Activated CD8-positive, alpha-beta memory T cell treated with anti-CD3 and anti-CD28 coated beads for 4 hours (primary cell): ENCODE measurements around the gene SBF2.

Experiments used
- DNase-seq, 2 donors: peaks; one replicate each; pipeline ENCODE4 v3.0.0-alpha.2; 2020; ENCODE audit warnings: low read depth in 2 of 2

The SBF2 gene

DNA sequence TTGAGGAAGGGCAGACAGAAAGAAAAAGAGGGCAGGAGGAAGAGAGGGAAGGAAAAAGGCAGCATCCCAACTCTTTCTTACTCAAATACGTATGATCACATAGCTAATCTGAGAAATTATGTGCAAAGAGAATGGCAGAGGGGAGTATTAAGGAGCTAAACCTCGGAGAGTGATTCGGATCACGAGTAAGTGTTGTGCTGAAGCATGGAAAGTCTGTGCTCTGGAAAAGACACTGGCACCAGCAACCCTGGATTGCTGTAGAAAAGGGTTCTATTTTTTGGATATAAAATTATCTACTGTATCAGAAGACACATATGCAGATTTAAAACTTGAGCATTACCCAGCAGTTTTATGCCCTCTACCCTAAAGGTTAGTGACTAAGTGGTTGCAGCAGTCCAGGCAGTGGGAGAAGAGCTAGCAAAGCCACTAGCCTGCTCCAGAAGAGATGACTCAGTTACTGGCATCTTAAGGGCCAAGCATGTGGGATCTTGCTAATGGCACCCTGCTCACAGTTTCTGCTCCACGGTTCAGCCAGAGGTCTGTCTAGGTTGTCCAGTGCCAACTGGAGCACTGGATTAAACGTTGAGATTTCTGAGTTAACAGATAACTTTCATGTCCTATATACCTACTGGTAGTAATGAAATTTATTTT lies 478.4 kb downstream of the SBF2 start:
- no peak for DNase-seq

GRCh38 chr11:9814108-9814507 lies 479.9 kb downstream of the SBF2 start:
- DNase-seq: no peak

DNA sequence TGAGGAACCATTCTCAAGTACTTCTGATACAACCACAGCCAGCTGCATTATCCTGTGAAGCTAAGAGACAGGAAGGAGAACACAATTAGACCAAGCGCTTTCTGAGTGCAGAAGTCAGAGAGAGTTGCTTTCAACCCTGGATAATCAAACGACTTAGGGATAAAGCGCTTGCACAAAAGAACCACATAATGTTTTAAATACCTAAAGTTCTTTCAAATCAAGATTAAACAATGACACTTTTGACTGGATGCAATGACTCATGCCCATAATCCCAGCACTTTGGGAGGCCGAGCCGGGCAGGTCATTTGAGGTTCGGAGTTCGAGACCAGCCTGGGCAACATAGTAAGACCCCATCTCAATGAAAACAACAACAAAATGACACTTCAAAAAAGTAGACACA lies 485.1 kb downstream of the SBF2 start:
- DNase-seq: no peak

GRCh38 chr11:9806946-9807687 lies 486.9 kb downstream of the SBF2 start:
- no peak for DNase-seq

- no peak for DNase-seq
These were observed 489.6 kb downstream of the SBF2 start for GRCh38 chr11:9804419-9804902.

- no peak for DNase-seq
These were observed 490.2 kb downstream of the SBF2 start for GRCh38 chr11:9803685-9804418.

DNA sequence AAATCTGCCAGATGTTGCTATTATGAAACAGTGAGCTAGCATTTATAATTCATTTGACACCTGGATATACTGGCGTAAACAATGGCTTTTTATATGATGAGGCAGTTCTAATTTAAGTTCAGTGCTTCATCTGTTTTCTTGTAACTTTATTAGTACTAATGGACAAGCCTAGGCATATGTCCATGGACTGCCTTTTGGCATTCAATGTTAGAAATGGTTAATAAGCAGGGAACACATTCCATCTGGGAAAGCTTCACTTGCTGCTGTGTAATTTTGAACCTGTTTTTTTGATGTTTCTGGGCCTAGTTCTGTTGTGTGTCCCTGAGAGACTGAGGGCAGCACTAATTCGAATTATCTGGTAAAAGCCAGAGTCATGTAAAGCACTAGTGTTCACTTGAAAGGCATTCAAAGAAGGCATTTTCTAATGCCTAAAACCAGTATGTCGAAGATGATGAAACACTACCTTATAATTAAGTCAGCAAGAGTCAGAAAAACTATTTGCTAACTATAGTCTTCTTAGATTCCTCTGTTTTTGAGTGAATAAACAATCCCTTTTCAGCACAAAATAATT lies 491.6 kb downstream of the SBF2 start:
- DNase-seq: no peak

- no peak for DNase-seq
These were observed 494.1 kb downstream of the SBF2 start for GRCh38 chr11:9799886-9800285.

- DNase-seq: no peak
These were observed 496.7 kb downstream of the SBF2 start for GRCh38 chr11:9797300-9797699.

DNA sequence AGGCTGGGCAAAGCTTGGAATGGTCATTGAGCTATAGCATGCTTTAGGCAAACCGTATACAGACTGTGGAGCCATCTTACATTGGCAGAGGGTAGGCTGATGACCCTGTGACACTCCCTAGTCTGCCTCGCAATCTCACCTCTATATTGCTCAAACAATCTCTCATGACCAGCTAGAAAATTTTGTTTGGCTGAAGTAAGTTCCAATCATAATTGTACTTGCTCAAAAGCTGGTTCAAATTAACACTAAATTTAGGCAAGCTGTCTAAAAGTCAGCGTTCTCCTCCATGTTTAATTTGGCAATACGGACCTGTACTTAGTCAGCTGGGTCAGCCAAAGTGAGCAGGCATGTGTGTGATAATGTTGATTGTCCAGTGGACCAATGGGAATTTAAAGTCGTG lies 497.2 kb downstream of the SBF2 start:
- no peak for DNase-seq

DNA sequence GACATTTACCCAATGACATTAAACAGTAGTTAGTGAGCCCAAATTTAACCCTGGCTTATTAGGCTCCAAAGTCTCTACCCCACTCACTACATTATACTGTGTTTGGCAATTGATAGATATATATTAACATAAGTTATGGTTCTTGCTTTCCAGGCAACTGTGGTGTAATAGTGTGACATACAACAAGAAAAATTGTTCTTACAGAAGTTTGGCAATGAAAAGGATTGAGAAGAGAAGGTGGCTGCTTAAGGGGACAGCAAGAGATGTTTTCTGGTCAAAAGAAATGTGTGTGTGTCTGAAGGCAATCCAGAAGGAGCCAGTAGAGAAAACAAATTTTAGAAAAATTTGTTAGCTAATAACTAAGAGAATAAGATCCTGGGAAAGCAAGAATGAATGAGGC lies 497.8 kb downstream of the SBF2 start:
- DNase-seq: no peak

DNA sequence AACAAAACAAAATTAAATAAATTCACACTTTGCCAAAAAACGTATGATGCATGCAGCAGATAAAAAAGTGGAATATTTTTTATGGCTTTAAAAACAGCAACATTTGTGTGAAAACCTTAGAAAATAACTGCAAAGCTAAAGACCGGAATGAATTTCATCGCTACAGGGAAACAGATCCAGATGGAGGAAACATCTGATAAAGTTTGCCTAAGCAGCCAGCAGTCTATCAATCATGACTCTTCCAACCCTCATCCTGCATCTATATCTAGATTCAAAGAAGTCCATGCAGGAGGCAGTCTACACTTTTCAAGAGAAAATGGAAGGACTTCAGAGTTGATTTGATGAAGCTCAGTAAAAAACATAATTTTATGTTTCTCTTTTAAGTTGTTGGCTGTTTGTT lies 503.3 kb downstream of the SBF2 start:
- no peak for DNase-seq

GRCh38 chr11:9789910-9790309 lies 504.1 kb downstream of the SBF2 start:
- no peak for DNase-seq

GRCh38 chr11:9787981-9788521 lies 506.0 kb downstream of the SBF2 start:
- no peak for DNase-seq

- DNase-seq: no peak
These were observed 506.8 kb downstream of the SBF2 start for GRCh38 chr11:9787260-9787659.

DNA sequence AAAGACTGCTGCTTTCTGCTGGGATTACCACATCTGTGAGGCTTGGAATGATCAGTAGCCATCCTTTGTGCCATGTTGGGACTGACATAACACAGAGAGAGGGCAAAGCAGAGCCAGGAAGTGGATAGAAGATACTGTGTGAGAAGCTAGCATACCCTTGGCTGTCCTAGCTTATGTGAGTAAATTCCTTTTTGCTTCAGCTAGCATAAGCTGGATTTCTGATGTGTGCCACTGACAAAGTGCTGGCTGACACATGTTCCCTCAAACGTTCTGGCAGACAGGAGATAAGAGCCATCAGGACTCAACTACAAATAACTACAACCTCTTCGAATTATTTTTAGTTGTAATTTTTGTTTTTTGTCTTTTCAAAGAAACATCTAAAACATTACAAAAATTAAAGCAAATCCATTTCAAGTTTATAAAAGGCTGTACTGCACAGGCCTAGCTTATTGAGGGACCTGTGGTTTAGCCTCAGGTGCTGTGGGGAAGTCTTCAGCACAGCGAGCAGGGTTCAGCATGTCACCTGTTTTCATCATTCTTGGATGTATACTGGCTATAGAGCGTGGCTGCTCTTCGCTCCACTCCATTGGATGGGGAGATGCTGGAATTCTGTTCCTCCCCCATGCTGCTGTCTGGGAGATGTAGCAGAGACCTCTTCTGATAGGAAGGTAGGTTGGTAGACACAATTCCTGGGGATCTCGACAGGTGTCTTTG lies 509.3 kb downstream of the SBF2 start:
- DNase-seq: no peak

- no peak for DNase-seq
These were observed 510.0 kb downstream of the SBF2 start for GRCh38 chr11:9783986-9784385.

DNA sequence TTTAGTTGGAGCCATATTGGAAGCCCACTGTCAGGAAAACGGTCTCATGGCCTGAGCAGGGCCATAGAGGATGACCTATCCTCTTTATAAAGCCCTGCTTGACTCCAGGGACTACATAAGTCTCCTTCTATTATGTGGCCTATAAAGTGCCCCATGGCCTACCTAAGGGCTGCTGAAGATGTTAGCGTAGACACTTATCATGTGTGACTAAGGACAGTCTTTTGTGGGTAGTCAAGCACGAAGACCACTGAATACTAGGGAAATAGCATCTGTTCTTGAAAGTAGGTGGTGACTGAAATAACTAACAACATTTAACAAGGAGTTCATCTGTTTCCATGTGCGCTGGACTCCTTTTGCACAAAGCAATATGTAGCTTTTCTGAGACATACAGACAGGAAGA lies 513.1 kb downstream of the SBF2 start:
- DNase-seq: no peak

GRCh38 chr11:9777525-9777924 lies 516.5 kb downstream of the SBF2 start:
- DNase-seq: no peak

DNA sequence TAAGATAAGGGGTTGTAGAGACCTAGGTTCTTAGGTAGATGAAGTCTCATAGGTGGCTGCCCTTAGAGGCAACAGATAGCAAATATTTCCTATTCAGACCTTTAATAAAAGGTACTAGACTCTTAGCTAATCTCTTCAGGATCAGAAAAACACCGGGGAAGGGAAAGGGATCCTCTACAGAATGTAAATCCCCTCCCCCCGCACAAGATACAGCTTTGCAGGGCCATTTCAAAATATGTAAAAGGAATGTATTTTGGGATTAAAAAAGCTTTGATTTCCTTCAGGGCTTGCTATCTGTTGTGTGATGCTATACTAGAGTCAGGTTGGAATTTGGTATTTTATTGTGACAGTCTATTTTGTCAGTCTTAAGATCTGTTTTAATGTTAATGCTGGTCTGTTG lies 517.0 kb downstream of the SBF2 start:
- no peak for DNase-seq

DNA sequence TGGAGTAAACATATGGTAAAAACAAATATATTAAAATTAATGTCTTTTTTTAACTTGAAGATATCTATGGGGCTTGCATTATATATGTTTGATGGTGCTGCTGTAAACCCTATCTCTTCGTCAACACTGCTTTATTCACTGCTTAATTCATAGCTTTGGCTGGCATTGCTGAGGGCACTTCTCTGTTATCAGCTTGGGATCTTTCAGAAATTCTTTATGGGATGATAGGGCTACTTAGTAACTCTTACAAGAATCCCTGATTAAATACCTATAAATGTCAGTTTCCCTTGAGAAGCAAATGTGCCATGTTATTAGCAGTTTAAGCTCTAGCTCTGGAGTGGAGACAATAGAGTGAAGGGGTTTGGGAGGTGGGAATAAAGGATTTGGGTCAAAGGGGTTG lies 517.8 kb downstream of the SBF2 start:
- DNase-seq: no peak

DNA sequence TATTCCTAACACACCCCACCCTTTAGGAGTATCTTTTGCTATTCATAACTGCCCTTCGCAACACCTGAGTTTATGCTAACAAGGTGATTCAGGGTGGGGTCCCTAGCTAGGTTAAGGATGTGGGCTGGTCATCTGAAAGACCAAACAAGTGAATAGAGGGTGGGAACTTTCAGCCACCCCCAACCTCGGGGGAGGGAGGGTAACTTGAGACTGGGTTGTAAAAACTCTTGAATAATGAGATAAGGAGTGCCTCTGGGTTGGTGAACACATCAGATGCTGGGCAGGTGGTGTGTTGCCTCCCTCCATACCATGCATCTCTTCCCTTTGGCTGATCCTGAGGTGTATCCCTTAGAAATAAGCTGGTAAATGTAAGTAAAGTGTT lies 518.6 kb downstream of the SBF2 start:
- no peak for DNase-seq
